ENCODE measurements around the gene NEGR1. TPM values are rescaled to one million over a fixed set of nuclear protein-coding genes. Genes with fewer than 3 reads are reported as not detected.

The NEGR1 gene
- total RNA-seq, 1 donor from 2014 or later = 19.2 TPM

DNA sequence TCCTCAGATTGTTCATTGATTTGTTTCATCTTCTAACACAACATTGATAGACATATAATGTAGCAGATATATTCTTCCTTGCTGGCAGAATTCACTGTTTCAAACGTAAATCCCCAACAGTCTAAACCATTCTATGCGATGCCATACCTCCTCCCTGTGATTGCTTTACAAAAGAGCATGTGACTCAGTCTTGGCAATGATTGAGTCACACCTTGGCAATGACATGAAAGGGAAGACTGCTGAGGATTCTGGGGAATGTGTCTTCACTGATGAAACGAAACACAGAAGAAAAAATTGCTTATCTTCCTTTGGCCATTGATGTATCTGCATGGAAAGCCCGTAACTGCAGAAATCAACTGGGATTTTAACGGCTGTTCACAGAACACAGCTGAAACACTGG is 791.9 kb downstream of the NEGR1 start:
- H3K27me3 ChIP-seq = no peaks in the 10 kb centered on the region
- intact Hi-C loops (cut with DNase I) = no loop called here
- no peaks in the 10 kb centered on the region for H3K4me1 ChIP-seq
- H3K27ac ChIP-seq = no peak overlapping the region
- H3K36me3 ChIP-seq = no peaks in the 10 kb centered on the region
- no peaks in the 10 kb centered on the region for H3K9me3 ChIP-seq
- H3K4me3 ChIP-seq = no peak overlapping the region
- no peak for DNase-seq (ENCODE audit: extremely low spot score in 2 of 2)
- TF ChIP-seq, protein P1, sequence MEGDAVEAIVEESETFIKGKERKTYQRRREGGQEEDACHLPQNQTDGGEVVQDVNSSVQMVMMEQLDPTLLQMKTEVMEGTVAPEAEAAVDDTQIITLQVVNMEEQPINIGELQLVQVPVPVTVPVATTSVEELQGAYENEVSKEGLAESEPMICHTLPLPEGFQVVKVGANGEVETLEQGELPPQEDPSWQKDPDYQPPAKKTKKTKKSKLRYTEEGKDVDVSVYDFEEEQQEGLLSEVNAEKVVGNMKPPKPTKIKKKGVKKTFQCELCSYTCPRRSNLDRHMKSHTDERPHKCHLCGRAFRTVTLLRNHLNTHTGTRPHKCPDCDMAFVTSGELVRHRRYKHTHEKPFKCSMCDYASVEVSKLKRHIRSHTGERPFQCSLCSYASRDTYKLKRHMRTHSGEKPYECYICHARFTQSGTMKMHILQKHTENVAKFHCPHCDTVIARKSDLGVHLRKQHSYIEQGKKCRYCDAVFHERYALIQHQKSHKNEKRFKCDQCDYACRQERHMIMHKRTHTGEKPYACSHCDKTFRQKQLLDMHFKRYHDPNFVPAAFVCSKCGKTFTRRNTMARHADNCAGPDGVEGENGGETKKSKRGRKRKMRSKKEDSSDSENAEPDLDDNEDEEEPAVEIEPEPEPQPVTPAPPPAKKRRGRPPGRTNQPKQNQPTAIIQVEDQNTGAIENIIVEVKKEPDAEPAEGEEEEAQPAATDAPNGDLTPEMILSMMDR (IDR thresholded peaks at IDR 0.05) = no peak
- no peak for TF ChIP-seq POLR2A (IDR thresholded peaks at IDR 0.05)
- TF ChIP-seq POLR2AphosphoS5 (IDR thresholded peaks at IDR 0.05; ENCODE audit: insufficient read depth in 1 of 2, low read depth in 1 of 2) = no peak

- no peak for DNase-seq (ENCODE audit: extremely low spot score in 2 of 2)
- TF ChIP-seq POLR2A (IDR thresholded peaks at IDR 0.05) (no peak), POLR2AphosphoS5 (IDR thresholded peaks at IDR 0.05; ENCODE audit: insufficient read depth in 1 of 2, low read depth in 1 of 2) (no peak)
- TF ChIP-seq, protein P1 (IDR thresholded peaks at IDR 0.05) = no peak
- no peaks in the 10 kb centered on the region for H3K9me3 ChIP-seq
- H3K4me3 ChIP-seq = no peak overlapping the region
- intact Hi-C loops (cut with DNase I) = no loop called here
- H3K36me3 ChIP-seq = no peaks in the 10 kb centered on the region
- H3K27me3 ChIP-seq = no peaks in the 10 kb centered on the region
- H3K4me1 ChIP-seq = no peaks in the 10 kb centered on the region
- H3K27ac ChIP-seq = no peak overlapping the region
Observed at GRCh38 chr1:71488555-71489252, 793.6 kb downstream of the NEGR1 start.

GRCh38 chr1:71473331-71473730 is 809.0 kb downstream of the NEGR1 start:
- H3K27ac ChIP-seq = no peak overlapping the region
- no peak overlapping the region for H3K4me3 ChIP-seq
- no peaks in the 10 kb centered on the region for H3K9me3 ChIP-seq
- TF ChIP-seq POLR2A (IDR thresholded peaks at IDR 0.05) (no peak), POLR2AphosphoS5 (IDR thresholded peaks at IDR 0.05; ENCODE audit: insufficient read depth in 1 of 2, low read depth in 1 of 2) (no peak)
- TF ChIP-seq, protein P1 (IDR thresholded peaks at IDR 0.05) = no peak
- intact Hi-C loops (cut with DNase I) = no loop called here
- no peaks in the 10 kb centered on the region for H3K27me3 ChIP-seq
- DNase-seq (ENCODE audit: extremely low spot score in 2 of 2) = no peak
- no peaks in the 10 kb centered on the region for H3K36me3 ChIP-seq
- no peaks in the 10 kb centered on the region for H3K4me1 ChIP-seq

GRCh38 chr1:71465093-71465492 is 817.2 kb downstream of the NEGR1 start:
- no peak for DNase-seq (ENCODE audit: extremely low spot score in 2 of 2)
- Histone ChIP-seq H3K27me3 (no peaks in the 10 kb centered on the region), H3K4me3 (no peak overlapping the region), H3K36me3 (no peaks in the 10 kb centered on the region), H3K27ac (no peak overlapping the region), H3K9me3 (no peaks in the 10 kb centered on the region), H3K4me1 (no peaks in the 10 kb centered on the region)
- intact Hi-C loops (cut with DNase I) = no loop called here
- TF ChIP-seq, protein P1 (IDR thresholded peaks at IDR 0.05) = no peak
- TF ChIP-seq POLR2AphosphoS5 (IDR thresholded peaks at IDR 0.05; ENCODE audit: insufficient read depth in 1 of 2, low read depth in 1 of 2) (no peak), POLR2A (IDR thresholded peaks at IDR 0.05) (no peak)

DNA sequence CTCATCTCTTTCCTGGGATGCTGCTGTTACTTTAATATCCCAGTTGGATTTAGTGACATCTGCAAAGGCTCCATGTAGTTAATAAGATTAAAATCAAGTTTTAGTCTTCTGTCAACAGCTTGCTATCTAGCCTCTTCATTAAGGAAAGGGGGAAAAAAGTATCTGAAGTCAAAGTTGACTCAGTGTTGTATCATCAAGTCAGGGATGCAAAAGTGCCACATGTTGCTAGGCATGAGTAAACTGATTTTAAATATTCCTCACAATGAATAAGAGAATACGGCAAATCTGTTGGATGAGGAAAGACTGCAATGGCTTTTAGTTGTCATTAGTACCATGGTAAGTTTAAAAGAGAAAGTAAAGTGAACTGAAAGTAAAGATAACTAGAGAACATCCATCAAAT is 818.3 kb downstream of the NEGR1 start:
- H3K27ac ChIP-seq = no peak overlapping the region
- intact Hi-C loops (cut with DNase I) = no loop called here
- H3K4me3 ChIP-seq = no peak overlapping the region
- TF ChIP-seq, protein P1 (IDR thresholded peaks at IDR 0.05) = no peak
- no peak for TF ChIP-seq POLR2A (IDR thresholded peaks at IDR 0.05)
- TF ChIP-seq POLR2AphosphoS5 (IDR thresholded peaks at IDR 0.05; ENCODE audit: insufficient read depth in 1 of 2, low read depth in 1 of 2) = no peak
- H3K27me3 ChIP-seq = no peaks in the 10 kb centered on the region
- no peak for DNase-seq (ENCODE audit: extremely low spot score in 2 of 2)
- H3K4me1 ChIP-seq = no peaks in the 10 kb centered on the region
- no peaks in the 10 kb centered on the region for H3K9me3 ChIP-seq
- H3K36me3 ChIP-seq = no peaks in the 10 kb centered on the region
